H1 (cell line): ENCODE data around the gene SH3RF2. TPM values are rescaled to one million over a fixed set of nuclear protein-coding genes. Genes with fewer than 3 reads are reported as not detected.

Experiments used
- CTCF ChIA-PET: fragments of 300-600 bp; sonication (Branson Sonifier 250); formaldehyde crosslinking; loops from one replicate; lab custom pipeline; 2021; ENCODE audit not compliant: partially characterized antibody; lab: Charles Lee
- POLR2A ChIA-PET: fragments of 300-600 bp; sonication (Branson Sonifier 250); formaldehyde crosslinking; loops from one replicate; lab custom pipeline; 2021; ENCODE audit warnings: inconsistent platforms; ENCODE audit not compliant: partially characterized antibody; lab: Charles Lee
- DNase-seq, 2 experiments: peaks; one replicate each; pipeline versions ENCODE4 v3.0.0 to v3.0.0-alpha.2; 2010 to 2022; ENCODE audit warnings: low spot score in 2 of 2, low read depth in 1 of 2, mixed read lengths in 1 of 2
- FAIRE-seq: peaks from 2 replicates; lab custom pipeline; 2011; peaks lifted over from hg19 to GRCh38; lab: Jason Lieb, UNC
- H2AFZ ChIP-seq: 2 replicates; pipeline ENCODE4 v1.8.1; 2012; ENCODE audit warnings: low read length, inconsistent platforms
- H2AK5ac ChIP-seq: 2 replicates; pipeline ENCODE4 v1.6.1; 2013; ENCODE audit warnings: low read depth, low read length
- H2BK120ac ChIP-seq: replicated peaks from 2 replicates; pipeline ENCODE3; 2013; ENCODE audit warnings: low read depth, low read length, inconsistent platforms
- H2BK12ac ChIP-seq: 2 replicates; pipeline ENCODE4 v1.6.1; 2013; ENCODE audit warnings: low read depth, low read length
- H2BK15ac ChIP-seq: 2 replicates; pipeline ENCODE4 v1.6.1; 2013; ENCODE audit warnings: low read length
- H2BK20ac ChIP-seq: 2 replicates; pipeline ENCODE4 v1.6.1; 2013; ENCODE audit warnings: low read length
- H2BK5ac ChIP-seq: 2 replicates; pipeline ENCODE4 v1.6.1; 2013; ENCODE audit warnings: low read depth, low read length
- H3K14ac ChIP-seq: 2 replicates; pipeline ENCODE4 v1.6.1; 2013; ENCODE audit warnings: inconsistent platforms; ENCODE audit not compliant: insufficient read length
- H3K18ac ChIP-seq: 2 replicates; pipeline ENCODE4 v1.6.1; 2013; ENCODE audit warnings: low read length; ENCODE audit errors: extremely low read depth
- H3K23ac ChIP-seq: 2 replicates; pipeline ENCODE4 v1.6.1; 2013; ENCODE audit warnings: inconsistent platforms; ENCODE audit not compliant: insufficient read length
- H3K23me2 ChIP-seq: 2 replicates; pipeline ENCODE4 v1.6.1; 2013; ENCODE audit warnings: low read depth, low read length
- H3K27ac ChIP-seq: 2 replicates; pipeline ENCODE4 v1.6.1; 2011; ENCODE audit warnings: low read depth, low read length, inconsistent platforms
- H3K27me3 ChIP-seq, 4 experiments: replicated peaks in 1 of 4; 1 replicate in 1 of 4; 2 replicates in 3 of 4; pipeline versions ENCODE4 v1.6.1 to v1.8.1; 2011 to 2013; ENCODE audit warnings: low read length in 3 of 4, mild to moderate bottlenecking in 3 of 4, inconsistent platforms in 2 of 4, mixed read lengths in 2 of 4, moderate library complexity in 1 of 4; ENCODE audit not compliant: control insufficient read depth in 3 of 4, insufficient read depth in 3 of 4; ENCODE audit errors: extremely low read depth in 1 of 4
- H3K36me3 ChIP-seq, 4 experiments: 2 replicates each; pipeline versions ENCODE4 v1.6.1 to v1.8.1; 2011 to 2013; ENCODE audit warnings: mild to moderate bottlenecking in 4 of 4, low read length in 3 of 4, moderate library complexity in 2 of 4, control low read depth in 1 of 4, inconsistent platforms in 1 of 4; ENCODE audit not compliant: insufficient read depth in 4 of 4, control insufficient read depth in 2 of 4
- H3K4ac ChIP-seq: replicated peaks from 2 replicates; pipeline ENCODE3; 2013; ENCODE audit warnings: low read length, low read depth, mixed read lengths, inconsistent platforms; ENCODE audit not compliant: insufficient read length
- H3K4me1 ChIP-seq, 4 experiments: replicated peaks in 1 of 4; 1 replicate in 1 of 4; 2 replicates in 3 of 4; pipeline versions ENCODE4 v1.6.1 to v1.8.1; 2011 to 2013; ENCODE audit warnings: low read length in 3 of 4, inconsistent platforms in 2 of 4, mixed read lengths in 1 of 4; ENCODE audit not compliant: insufficient read depth in 4 of 4, control insufficient read depth in 3 of 4
- H3K4me2 ChIP-seq, 2 experiments: 2 replicates each; pipeline versions ENCODE4 v1.6.1 to v1.8.1; 2011 to 2013; ENCODE audit warnings: low read depth in 2 of 2, low read length in 2 of 2, control low read depth in 1 of 2, inconsistent platforms in 1 of 2, mild to moderate bottlenecking in 1 of 2; ENCODE audit not compliant: insufficient read depth in 1 of 2
- H3K4me3 ChIP-seq, 4 experiments: fragments of 200-600, 300-600 bp in 1 of 4; sonication (generic), shearing (Covaris generic), sonication (Bioruptor Twin) in 1 of 4; 2 replicates each; pipeline versions ENCODE4 v1.5.1 to v1.8.1; 2011 to 2016; ENCODE audit warnings: low read length in 4 of 4, low read depth in 3 of 4, control low read depth in 2 of 4, inconsistent platforms in 2 of 4, mild to moderate bottlenecking in 2 of 4, mixed read lengths in 1 of 4, moderate library complexity in 1 of 4; ENCODE audit not compliant: insufficient read depth in 2 of 4; ENCODE audit errors: extremely low read depth in 1 of 4
- H3K56ac ChIP-seq: replicated peaks from 2 replicates; pipeline ENCODE3; 2013; ENCODE audit warnings: low read depth, mild to moderate bottlenecking, mixed read lengths, low read length, inconsistent platforms; ENCODE audit not compliant: insufficient read length
- H3K79me1 ChIP-seq: 2 replicates; pipeline ENCODE4 v1.6.1; 2013; ENCODE audit warnings: low read depth, low read length, control low read depth
- H3K79me2 ChIP-seq, 2 experiments: 2 replicates each; pipeline versions ENCODE4 v1.6.1 to v1.8.1; 2012 to 2013; ENCODE audit warnings: low read length in 2 of 2, mild to moderate bottlenecking in 2 of 2, inconsistent platforms in 1 of 2; ENCODE audit not compliant: insufficient read depth in 2 of 2, control insufficient read depth in 1 of 2
- H3K9ac ChIP-seq, 4 experiments: replicated peaks in 1 of 4; 1 replicate in 1 of 4; 2 replicates in 3 of 4; pipeline versions ENCODE4 v1.6.1 to v1.8.1; 2011 to 2013; ENCODE audit warnings: low read depth in 3 of 4, low read length in 3 of 4, control low read depth in 2 of 4, mild to moderate bottlenecking in 2 of 4, moderate library complexity in 2 of 4, inconsistent platforms in 1 of 4; ENCODE audit errors: extremely low read depth in 1 of 4
- H3K9me3 ChIP-seq, 2 experiments: 2 replicates each; pipeline versions ENCODE4 v1.6.1 to v1.8.1; 2012 to 2013; ENCODE audit warnings: mild to moderate bottlenecking in 2 of 2, moderate library complexity in 2 of 2, control low read depth in 1 of 2, inconsistent platforms in 1 of 2, low read depth in 1 of 2, low read length in 1 of 2, mixed read lengths in 1 of 2; ENCODE audit not compliant: insufficient read depth in 2 of 2
- H4K20me1 ChIP-seq, 2 experiments: replicated peaks in 1 of 2; 2 replicates each; pipeline versions ENCODE3 to v1.8.1; 2011 to 2013; ENCODE audit warnings: inconsistent platforms in 2 of 2, low read length in 2 of 2, mild to moderate bottlenecking in 1 of 2; ENCODE audit not compliant: insufficient read depth in 2 of 2, control insufficient read depth in 1 of 2
- H4K5ac ChIP-seq: 2 replicates; pipeline ENCODE4 v1.6.1; 2013; ENCODE audit warnings: low read length, low read depth, mixed read lengths, inconsistent platforms; ENCODE audit not compliant: insufficient read length
- H4K8ac ChIP-seq: 2 replicates; pipeline ENCODE4 v1.8.0; 2013; ENCODE audit warnings: mild to moderate bottlenecking, moderate library complexity, low read length, inconsistent platforms; ENCODE audit not compliant: insufficient read depth; ENCODE audit errors: extremely low read depth
- H4K91ac ChIP-seq: replicated peaks from 2 replicates; pipeline ENCODE3; 2013; ENCODE audit warnings: low read length, mixed read lengths, inconsistent platforms; ENCODE audit not compliant: insufficient read length
- CHD1 ChIP-seq: IDR thresholded peaks from 2 replicates; pipeline ENCODE4 v1.6.1; 2012; ENCODE audit warnings: low read depth, low read length, improper control_type of control experiment
- EP300 ChIP-seq, 2 experiments: IDR thresholded peaks; 1 replicate in 1 of 2; 2 replicates in 1 of 2; pipeline ENCODE4 v1.6.1; 2011 to 2012; ENCODE audit warnings: low read depth in 2 of 2, low read length in 2 of 2, mild to moderate bottlenecking in 2 of 2, borderline replicate concordance in 1 of 2, inconsistent platforms in 1 of 2, moderate library complexity in 1 of 2
- EZH2 ChIP-seq: fragments of 200-600 bp; sonication (generic); IDR thresholded peaks from 2 replicates; pipeline ENCODE4 v1.7.1; 2012; ENCODE audit warnings: low read depth, mild to moderate bottlenecking, moderate library complexity, low read length, inconsistent platforms; ENCODE audit not compliant: severe bottlenecking
- POLR2AphosphoS5 ChIP-seq: IDR thresholded peaks from 2 replicates; pipeline ENCODE4 v1.6.1; 2011; ENCODE audit warnings: low read depth, low read length
- SIRT6 ChIP-seq: IDR thresholded peaks from one replicate; pipeline ENCODE4 v1.7.1; 2012; ENCODE audit warnings: low read length, inconsistent platforms
- USF2 ChIP-seq: IDR thresholded peaks from 2 replicates; pipeline ENCODE4 v1.6.1; 2011; ENCODE audit warnings: low read length, improper control_type of control experiment
- WGBS, 2 experiments: shearing (Covaris generic) in 1 of 2; methylation state at CpG; one replicate each; pipeline versions ENCODE4 v1.1.6 to v1.1.7; 2013 to 2015; ENCODE audit warnings: low lambda C conversion rate in 2 of 2, mixed read lengths in 2 of 2, inconsistent platforms in 1 of 2, low coverage in 1 of 2, missing lambda C conversion rate in 1 of 2; ENCODE audit not compliant: insufficient replicate concordance in 2 of 2, insufficient coverage in 1 of 2, insufficient read length in 1 of 2; ENCODE audit errors: extremely low coverage in 1 of 2, missing lambda C conversion rate in 1 of 2; 5-methylcytosine and 5-hydroxymethylcytosine counted together
- polyA plus RNA-seq, 7 experiments: library from polyadenylated mRNA; depleted of rRNA in 3 of 7; stranded (reverse) in 5 of 7; unstranded in 2 of 7; fragments of >200 nt in 5 of 7; fragments of 200-250 nt in 2 of 7; gene quantifications; 1 replicate in 5 of 7; 2 replicates in 1 of 7; 4 replicates in 1 of 7; pipeline versions ENCODE4 v1.2.1 to v1.2.3, GENCODE V29; 2011 to 2013; ENCODE audit warnings: missing spikeins in 2 of 7, mixed read lengths in 2 of 7
- total RNA-seq: library from RNA; stranded (reverse); fragmentation: NEBNext Ultra II Directional; extraction: Animal tissue kit (Norgen Biotek cat#: 25700); gene quantifications from 2 replicates; pipeline ENCODE4 v1.2.1, GENCODE V29; 2021

SH3RF2 gene
- total and polyA plus RNA-seq, 2 of the 8 experiments (the other 6 are each of a cell fraction or from before 2014, with no cell fraction given), result 0.80 to 0.95 TPM

- no peak overlapping the region for H2BK20ac ChIP-seq
- ChIA-PET CTCF (interaction anchor here (1.1 to 2.0 kb wide), 3 partner anchors 44 to 79 kb away, joined by 3 to 6 read pairs (median 5); no protein-coding TSS in a partner anchor), POLR2A (interaction anchor here (2.2 kb wide), 1 partner anchor 10 kb away, joined by 6 read pairs; no protein-coding TSS in a partner anchor)
- no peak overlapping the region for H3K27ac ChIP-seq
- no peaks in the 10 kb centered on the region for H3K79me1 ChIP-seq
- H4K8ac ChIP-seq, result no peak overlapping the region
- TF ChIP-seq EZH2, result no peak
- no peak for TF ChIP-seq SIRT6
- no peak for TF ChIP-seq USF2
- TF ChIP-seq EP300 (IDR thresholded peaks at IDR 0.05; ENCODE audit: borderline replicate concordance in 1 of 2, low read depth in 2 of 2, low read length in 2 of 2), result no peak
- no peak for TF ChIP-seq POLR2AphosphoS5
- no peak for TF ChIP-seq CHD1
- no peak overlapping the region for H2BK15ac ChIP-seq
- no peak overlapping the region for H3K4me3 ChIP-seq
- 78% methylated on average over 2 of the region's 2 CpGs; no CpG with 5 or more reads in 1 of the 2 experiments for WGBS, 2 experiments
- no peak overlapping the region for H2AFZ ChIP-seq
- H3K23ac ChIP-seq, result no peak overlapping the region
- no peak overlapping the region for H3K18ac ChIP-seq
- no peak overlapping the region for H3K14ac ChIP-seq
- H2BK120ac ChIP-seq, result no peak overlapping the region
- no peaks in the 10 kb centered on the region for H3K4me1 ChIP-seq
- H3K9me3 ChIP-seq, result no peaks in the 10 kb centered on the region
- H3K9ac ChIP-seq, result no peak overlapping the region
- H3K56ac ChIP-seq, result no peak overlapping the region
- H3K79me2 ChIP-seq, result no peaks in the 10 kb centered on the region
- H4K20me1 ChIP-seq, result no peaks in the 10 kb centered on the region
- no peak overlapping the region for H4K5ac ChIP-seq
- no peak overlapping the region for H3K4me2 ChIP-seq
- H3K27me3 ChIP-seq, result no peaks in the 10 kb centered on the region
- no peak overlapping the region for H2AK5ac ChIP-seq
- H2BK5ac ChIP-seq, result no peak overlapping the region
- no peak overlapping the region for H4K91ac ChIP-seq
- no peak for DNase-seq
- no peaks in the 10 kb centered on the region for H3K36me3 ChIP-seq
- FAIRE-seq, result no peak
- H3K4ac ChIP-seq, result no peak overlapping the region
- no peaks in the 10 kb centered on the region for H3K23me2 ChIP-seq
- no peak overlapping the region for H2BK12ac ChIP-seq
Measured at GRCh38 chr5:145962001-145962400, 25.6 kb downstream of the SH3RF2 start.
